GM21367 (cell line): Measurements from ENCODE around the gene CERS6.

ENCODE experiments used
- ATAC-seq: cut with Tn5 transposase; IDR thresholded peaks from one replicate; pipeline ENCODE4 v1.9.1; 2021; ENCODE audit not compliant: unreplicated experiment

Gene CERS6

DNA sequence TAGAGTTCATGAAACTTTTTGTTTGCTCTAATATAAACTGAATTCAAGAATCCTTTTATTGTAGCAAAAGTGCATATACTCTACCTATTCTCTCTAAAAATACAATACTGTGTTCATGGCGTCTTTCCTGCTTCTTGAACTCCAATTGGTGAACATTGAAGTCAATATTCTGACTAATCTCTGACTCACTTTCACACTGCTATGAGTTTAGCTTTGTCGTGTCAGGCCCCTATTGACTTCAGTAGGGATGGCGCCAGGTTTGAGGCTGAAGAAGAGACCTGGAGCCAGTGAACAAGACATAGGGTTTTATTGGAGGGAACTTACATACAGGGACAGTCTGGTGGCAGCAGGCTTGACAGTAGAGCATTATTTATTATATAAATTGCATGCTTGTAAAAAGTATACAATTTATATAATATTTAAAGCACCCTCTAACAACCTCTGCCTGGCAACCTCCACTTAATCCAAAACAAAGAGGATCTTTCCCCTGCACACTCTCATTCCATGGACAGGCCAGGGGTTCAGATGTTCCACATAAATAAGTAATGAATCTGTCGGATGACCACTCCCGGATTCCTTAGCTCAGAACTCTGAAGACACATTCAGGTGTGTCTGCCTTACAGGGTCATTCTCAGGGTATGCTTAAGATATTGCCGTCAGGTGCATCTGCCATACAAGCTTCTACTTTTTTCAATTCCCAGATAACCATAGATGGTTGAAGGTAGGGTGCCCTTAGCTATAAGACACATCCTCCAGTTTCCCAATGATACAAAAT is 141.0 kb downstream of the CERS6 start:
- ATAC-seq, result no peak

DNA sequence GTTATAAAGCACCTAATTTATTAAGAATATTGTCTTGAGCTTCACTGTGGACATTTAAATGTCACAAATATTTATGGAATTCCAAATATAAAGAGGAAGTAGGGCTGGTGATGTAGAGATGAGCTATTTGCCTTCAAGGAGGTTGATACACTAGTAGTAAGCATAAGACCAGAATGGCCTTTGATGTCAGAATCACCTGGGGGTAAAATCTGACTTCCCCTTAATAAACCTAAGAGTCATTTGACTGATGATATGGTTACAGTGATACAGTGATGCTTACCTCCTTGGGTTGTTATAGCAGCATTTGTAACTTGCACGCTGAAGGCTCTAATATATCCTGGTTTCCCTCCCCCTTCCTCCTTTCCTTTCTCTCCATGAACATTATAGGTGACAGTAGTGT is 143.7 kb downstream of the CERS6 start:
- no peak for ATAC-seq

DNA sequence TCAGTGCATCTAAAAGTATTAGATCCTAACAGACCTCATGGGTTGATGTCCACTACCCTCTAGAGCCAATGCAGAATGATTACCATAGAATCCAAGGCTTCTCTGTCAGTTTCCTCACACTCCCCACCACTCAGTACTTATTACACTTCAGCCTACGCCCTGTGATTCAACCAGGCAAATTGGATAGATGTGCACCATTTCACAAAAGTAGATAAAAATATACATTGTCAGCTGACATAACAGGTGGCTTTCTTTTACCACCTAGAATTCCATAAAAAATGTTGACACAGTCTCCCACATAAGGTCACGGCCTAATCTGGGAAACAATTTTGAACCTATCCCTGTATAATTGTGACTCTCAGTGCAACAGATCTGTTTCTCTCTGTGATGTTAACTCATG is 144.9 kb downstream of the CERS6 start:
- ATAC-seq, result no peak

DNA sequence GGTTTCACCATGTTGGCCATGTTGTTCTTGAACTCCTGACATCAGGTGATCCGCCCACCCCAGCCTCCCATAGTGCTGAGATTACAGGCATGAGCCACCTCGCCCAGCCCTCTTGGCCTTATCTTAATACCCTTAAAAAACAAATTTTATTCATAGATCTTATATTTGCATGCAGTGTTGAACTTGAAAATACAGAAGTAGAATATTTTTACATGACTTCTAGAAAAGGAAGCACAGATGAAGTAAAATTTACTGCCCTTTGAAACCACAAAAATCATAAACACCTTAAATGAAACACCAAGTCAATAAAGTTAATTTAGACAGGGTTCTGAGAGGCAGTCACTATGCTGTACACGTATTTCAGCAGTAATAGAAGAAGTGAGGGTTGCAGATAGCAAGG is 145.7 kb downstream of the CERS6 start:
- peak; percentile 64 for ATAC-seq

DNA sequence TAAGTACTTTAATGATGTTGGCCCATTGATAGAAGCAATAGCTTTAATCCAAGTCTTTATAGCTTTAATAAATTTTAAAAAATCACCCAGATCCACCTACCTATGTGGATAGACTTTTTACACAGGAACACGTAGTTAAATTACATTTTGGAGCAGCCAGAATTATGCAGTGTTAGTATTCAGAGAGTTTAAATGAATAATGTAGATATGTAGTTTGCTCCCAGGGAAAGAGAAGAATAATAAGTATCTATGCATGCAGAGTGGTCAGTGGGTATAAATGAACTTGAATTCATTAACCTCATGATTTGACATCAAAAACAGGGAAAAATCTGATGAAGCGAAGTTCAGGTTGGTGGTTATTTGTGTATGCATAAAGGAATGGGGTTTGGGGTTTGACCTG is 146.3 kb downstream of the CERS6 start:
- ATAC-seq, result no peak

DNA sequence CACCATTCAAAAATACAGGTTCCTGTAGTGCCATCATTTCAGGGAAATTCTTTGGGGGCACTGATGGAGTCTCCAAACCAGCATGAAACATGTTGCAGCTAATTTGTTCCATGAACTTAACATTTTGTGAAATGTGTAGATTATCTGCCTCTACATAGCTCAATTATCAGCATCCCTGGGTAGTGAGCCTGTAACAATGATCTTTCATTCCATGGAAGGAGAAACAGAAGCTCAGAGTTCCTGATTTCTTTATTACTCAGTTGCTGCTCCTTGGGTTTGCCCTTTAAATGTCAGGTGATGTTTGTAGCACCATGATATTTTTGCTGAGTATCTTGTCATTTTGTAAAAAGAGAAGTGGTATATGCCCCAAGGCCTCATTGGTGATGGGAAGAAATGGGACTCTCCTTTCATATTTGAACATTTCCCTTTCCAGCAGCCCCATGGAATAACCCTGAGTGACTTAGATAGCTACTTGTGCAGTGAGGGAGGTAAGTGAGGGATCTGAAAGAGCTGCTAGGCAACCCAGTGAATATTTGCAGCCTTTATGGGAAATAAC is 146.9 kb downstream of the CERS6 start:
- no peak for ATAC-seq

DNA sequence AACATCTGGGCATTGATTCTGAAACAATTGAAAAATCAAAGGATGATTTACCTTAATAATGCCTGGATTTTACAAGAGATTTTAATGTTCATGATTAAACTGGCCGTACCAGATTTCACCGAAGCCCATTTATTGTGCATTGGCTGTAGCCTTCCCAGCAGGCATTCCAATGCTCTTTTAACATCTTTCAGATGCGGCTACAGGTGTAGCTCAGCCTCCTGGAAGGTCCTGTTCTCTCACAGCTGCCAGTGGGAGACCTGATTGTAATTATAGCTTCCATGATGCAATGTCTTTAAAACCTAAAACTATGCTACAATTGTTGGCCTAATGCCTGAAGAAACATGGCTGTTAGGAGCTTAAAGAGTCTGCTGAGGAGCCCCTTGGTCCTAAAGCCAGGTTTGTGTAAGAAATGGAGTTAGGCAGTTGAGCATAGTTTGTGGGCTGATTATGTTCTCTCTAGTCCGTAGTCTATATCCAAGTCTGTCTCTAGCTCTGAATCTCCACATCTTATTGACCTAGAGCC is 147.4 kb downstream of the CERS6 start:
- ATAC-seq, result no peak

DNA sequence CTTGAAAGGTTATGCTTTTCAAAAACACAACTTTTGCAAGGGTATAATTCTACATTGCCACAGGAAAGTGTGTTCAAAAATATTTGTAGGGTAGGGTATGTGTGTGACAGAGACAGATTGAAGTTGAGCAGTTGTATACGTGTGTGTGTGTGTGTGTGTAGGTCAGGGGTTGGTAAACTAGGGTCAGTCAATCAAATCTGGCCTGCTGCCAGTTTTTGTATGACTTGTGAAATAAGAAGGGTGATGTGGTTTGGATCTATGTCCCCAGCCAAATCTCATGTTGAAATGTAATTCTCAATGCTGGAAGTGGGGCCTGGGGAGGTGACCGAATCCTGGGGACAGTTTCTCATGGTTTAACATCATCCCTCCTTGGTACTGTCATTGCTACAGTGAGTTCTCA is 148.2 kb downstream of the CERS6 start:
- no peak for ATAC-seq

DNA sequence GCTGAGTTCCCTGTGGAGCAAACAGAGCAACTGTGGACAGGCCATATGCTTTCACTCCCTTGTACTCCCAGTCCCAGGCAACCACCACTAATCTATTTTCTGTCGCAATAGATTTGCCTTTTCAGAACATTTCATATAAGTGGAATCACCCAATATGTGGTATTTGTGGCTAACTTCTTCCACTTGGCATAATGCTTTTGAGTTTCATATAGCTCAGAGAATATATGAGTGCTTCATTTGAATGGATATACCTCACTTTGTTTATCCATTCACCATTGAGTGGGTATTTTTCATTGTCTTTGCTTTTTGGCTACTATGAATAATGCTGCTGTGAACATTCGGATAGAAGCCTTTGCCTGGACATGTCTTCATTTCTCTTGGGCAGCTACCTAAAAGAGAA is 151.9 kb downstream of the CERS6 start:
- no peak for ATAC-seq

DNA sequence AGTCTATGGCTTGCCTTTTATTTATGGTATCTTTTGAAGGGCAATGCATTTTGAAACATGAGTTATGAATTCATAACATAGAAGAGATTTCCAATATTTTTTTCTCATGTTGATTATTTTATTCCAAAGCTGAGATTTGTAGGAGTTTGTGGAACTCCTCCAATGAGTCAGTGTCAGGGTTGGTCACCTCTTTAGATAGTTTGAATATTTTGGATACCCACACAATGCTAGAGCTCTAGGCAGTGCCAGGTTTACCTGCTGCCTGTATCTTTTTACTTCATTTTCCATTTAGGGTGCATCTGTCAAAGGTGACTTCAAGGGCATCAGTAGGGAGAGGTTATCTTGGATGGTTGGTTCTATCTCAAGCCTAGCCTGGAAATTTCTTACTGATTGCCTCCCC is 152.7 kb downstream of the CERS6 start:
- ATAC-seq, result no peak

DNA sequence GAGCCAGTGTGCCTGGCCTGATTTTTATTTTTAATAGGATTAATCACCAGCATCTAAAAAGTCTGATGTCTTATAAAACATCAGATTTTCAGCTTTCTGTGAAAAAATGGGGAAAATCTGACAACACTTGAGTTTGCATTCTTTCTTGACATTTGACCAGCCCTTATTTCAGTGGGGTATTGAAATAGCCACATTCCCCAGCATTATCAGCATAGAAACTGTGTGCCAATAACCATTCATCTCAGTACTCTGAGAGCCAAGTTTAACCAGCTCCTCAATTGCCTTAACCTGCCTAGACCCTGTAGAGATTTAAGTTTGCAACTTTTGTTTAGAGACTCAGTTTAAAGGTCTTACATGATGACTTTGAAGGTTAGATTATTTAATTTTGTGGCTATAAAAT is 155.0 kb downstream of the CERS6 start:
- ATAC-seq, result no peak

DNA sequence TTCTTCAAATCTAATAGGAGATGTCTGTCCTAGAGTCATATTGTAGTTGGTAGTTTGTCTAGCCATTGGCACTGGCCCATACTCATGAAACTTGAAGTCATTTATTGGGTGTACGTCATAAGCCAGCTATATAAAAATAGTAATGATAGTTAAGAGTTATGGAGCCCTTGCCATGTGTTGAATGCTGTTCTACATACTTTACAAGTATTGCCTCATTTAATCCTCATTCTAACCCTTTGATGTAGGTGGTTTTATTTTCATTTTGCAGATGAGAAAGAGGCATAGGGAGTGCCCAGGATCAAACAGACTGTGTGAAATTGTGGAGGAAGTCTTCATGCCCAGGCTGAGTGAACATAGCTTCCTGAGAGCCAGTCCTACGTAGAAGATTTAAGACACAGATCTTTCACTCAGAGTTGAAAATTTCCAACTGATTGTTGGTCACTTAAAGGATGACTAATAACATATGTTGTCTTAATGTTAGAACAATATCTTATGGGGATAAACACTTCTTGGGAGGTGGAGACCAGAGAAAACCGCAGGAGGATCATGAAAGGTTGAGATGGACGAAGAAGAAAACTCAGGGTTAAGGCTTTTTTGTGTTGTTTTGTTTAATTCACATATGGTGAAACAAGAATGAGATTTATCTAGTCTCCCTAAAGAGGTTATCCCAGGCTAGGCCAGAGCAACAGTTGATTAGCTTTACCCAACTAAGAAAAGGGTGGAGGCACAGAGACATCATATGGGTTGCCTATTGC is 156.0 kb downstream of the CERS6 start:
- ATAC-seq, result no peak

DNA sequence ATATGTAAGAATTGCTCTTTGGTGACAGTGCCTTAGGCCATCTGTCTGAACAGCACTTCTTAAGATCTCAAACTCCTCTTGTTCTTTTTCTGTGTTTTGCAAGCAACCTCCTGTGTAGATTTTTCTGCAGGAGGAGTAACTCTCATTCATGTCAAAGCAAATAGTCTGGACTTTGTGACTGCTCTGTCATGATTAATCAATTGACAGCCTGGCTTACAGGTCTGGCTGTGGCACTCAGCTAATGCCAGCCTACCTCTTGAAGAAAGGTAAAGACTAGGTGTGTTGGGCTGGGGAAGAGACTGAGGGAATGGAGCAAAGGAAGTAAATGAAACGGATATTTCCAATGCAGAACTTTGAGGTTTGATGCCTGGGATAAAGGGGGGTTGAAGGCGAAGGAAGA is 156.6 kb downstream of the CERS6 start:
- no peak for ATAC-seq

DNA sequence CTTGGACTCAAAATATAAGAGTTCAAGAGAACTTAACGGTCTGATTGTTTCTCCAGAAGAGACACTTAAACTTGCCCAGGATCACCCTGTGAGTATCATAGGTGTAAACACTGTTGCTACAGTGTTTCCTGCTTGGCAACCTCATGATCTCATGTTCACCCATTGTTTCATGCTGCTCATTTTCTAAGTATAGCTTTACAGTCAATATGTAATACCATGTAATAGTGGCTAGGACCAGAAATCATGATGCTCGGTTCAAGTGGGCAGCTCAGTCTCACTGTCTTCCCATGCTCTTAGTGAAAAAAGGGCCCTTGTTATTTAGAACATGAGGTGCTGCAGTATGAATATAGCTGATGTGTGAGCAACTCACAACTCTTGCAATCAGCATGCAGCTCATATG is 157.5 kb downstream of the CERS6 start:
- no peak for ATAC-seq

DNA sequence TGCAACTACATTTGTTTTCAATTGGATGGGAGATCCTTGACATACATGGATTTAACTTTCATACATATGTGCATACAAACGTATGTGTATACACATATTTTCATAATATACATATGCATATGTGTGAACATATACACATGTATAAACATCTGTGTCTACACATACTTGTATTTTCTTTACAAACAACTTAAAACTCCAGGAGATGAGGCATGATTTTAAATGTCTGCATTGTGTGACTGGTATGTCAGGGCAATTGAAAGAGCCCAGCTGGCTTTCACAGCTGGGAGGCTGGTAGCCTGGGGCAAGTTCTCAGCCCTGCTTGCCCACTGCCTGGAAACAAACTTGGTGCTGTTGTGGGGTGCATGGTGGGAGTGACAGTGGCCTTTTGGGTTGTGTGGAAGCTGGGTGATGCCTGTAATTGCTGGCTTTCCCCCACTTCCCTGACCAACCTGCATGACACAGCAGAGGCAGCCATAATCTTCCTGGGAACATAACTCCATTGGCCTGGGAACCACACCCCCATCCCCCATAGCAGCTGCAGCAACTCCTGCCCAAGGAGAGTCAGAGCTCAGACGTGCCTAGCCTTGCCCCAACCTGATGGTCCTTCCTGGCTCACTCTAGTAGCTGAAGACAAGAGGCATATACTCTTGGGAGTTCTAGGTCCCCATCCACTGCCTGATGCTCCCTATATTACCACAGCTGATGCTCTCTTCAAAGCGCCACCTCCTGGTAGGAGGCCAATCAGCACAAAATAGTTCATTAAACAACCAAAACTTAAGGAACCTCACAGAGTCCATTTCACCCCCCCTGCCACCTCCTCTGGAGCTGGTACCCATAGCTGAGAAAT is 158.3 kb downstream of the CERS6 start:
- no peak for ATAC-seq

DNA sequence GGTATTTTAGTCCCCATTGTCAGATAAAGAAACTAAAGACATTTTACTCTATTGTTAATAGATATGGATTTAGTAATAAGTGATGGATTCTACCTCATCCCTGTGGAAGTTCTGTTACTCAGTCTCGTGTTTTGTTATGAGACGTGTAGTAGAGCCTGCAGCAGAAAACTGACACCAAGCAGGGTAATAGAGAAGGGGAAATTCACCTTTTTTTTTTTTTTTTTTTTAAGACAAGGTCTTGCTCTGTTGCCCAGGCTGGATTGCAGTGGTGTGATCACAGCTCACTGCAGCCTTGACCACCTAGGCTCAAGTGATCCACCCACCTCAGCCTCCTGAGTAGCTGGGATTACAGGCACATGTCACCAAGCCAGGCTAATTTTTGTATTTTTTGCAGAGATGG is 164.5 kb downstream of the CERS6 start:
- ATAC-seq, result no peak

DNA sequence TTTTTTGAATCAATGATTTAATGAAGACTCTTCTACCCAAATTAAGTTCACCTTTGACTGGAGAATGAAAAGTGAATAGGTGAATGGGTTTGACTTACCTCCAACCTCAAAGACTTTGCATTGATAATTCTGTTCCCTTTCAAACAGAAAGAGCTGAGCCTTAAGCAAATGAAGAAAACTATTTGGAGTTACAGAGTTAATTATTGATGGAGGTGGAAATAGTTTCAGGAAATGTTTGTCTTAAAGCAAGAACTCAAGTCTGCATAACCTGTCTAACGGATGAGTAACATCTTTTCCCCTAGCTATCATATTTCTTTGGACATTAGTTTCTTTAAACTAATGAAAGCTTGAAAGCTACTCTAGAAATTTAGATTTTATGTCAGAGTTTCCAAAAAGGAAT is 166.5 kb downstream of the CERS6 start:
- ATAC-seq, result no peak

DNA sequence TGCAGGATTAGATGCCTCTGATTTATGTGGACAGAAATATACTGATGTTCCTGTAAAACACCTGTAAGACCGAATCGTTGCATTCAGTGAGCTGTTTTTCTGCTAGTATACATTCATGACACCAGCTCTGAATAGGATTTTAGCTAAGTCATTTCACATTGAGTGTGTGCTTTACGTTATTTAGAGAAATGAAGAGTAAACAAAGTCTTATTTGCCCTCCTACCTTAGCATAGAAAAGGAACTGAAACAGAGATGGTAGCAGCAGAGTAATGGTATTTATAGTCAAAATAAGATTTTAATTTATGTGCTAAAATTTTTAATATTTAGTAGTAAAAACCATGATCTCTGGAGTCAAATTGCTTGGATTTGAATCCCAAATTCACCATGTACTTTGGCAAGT is 168.0 kb downstream of the CERS6 start:
- no peak for ATAC-seq

DNA sequence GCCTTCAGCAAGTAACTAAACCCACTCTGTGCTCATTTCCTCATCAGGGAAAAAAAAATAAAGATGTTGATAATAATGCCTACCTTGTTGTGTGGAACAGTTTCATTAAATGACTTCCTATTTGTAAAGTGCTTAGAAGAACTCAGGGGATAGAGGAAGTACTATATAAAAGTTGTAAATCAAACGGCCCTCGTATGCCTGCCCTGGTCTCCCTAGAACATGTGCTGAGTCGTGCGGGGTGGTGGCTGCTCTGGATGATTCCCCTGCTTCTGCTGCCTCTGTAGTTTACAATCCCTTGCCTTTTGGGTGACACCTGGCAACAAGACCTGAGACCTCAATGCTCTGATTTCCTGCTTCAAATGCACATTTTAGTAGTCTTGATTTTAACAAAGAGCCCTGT is 170.0 kb downstream of the CERS6 start:
- no peak for ATAC-seq

DNA sequence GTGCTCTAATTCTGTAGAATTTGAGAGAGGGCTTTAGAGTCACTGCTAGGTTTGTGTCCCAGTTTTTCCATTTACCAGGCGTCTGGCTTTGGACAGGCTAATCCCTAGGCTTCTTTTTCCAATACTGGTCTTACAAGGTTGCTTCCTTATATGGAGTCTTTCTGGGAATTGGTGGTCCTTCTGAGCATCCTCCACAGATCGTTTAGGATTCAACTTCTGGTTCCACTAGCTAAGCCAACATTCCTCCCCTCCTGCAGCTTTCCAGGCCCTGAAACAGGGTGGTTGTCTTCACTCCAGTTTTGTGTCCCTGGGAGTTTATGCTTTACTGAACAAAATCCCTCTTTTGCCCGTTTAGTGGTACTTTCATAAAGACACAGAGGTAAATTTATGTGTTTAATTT is 170.6 kb downstream of the CERS6 start:
- ATAC-seq, result no peak

DNA sequence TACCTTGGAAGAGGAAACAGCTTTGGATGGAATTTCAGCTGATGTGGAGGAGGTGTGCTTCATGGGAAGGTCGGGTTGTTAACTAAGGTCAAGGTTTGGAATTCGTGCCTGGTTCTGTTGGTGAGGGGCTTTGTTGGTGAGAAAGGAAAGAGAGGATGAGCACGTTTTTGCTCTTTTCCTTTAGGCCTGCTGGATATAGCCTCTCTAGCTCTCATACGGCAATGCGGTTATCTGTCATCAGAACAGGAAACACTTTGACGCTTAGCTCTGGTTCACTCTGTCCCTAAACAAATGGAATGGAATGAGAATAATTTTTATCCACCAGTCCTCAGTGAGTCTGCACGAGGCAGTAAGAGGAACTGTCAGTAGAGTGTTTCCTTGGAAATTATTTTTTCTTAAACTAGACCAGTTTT is 176.6 kb downstream of the CERS6 start:
- no peak for ATAC-seq
